GM18858 (cell line): ENCODE data around the gene SAMM50.
A peak's percentile ranks its signal among the peaks of the same experiment; 100 is the strongest.
"Not testable (repeated sequence)": the region's sequence is repeated elsewhere in the genome, so short reads cannot be mapped to it uniquely, and the experiment has no call there.

Experiments used
- ATAC-seq: cut with Tn5 transposase; IDR thresholded peaks from one replicate; pipeline ENCODE4 v1.9.1; 2021; ENCODE audit not compliant: unreplicated experiment

Gene SAMM50

DNA sequence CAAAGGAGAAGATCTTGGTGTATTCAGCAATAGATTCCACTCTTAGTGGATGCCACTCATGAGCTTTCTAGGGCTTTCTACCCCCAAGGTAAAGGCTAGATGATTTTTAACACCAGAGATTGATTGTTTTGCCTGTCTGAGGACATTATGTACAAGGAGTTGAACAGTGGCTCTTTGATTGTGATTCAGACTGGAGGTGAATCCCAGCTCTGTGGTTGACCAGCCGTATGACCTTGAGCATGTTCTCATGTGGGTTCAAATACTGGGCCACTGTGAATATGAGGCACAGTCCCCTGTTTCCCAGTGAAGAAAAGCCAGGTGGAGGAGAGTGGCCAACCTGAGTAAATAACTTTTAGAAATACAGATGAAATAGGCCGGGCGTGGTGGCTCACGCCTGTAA lies 44.9 kb downstream of the SAMM50 start:
- ATAC-seq = no peak

DNA sequence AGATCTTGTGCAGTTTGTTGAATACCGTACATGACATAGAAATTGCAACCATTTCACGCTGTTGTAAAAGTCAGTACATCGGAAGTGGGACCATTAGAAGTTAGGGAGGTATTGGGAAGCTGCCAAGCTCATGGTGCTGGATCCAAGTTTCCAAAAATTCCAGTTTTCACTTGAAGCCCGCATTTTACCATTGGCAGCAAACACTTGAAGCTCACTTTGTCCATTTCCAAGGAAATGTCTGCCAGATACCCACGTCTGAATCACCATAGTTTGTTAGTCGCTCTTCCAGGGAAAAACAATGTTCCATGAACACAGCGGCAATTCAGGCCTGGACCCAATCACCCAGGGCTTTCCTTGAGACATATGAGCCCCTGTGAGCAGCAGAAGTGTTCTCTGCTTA lies 46.3 kb downstream of the SAMM50 start:
- ATAC-seq = no peak

DNA sequence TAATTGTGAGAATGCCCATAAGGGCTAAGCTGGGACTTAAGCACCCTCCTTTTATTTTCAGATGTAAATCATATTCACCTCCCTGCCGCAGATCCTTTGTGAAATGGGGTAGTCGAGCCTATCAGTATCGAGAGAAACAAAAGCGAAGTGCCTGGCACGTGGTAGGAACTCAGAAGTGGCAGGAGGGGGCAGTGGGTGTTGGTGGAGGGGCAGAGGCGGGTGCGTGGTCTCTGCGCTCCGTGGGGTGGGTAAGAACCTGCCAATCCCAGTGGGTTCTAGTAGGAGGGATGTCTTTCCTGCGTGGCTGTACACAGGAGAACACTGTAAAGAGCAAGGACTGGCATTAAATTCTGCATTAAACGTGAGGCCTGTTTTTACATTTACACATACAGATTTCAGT lies 47.1 kb downstream of the SAMM50 start:
- ATAC-seq = no peak

DNA sequence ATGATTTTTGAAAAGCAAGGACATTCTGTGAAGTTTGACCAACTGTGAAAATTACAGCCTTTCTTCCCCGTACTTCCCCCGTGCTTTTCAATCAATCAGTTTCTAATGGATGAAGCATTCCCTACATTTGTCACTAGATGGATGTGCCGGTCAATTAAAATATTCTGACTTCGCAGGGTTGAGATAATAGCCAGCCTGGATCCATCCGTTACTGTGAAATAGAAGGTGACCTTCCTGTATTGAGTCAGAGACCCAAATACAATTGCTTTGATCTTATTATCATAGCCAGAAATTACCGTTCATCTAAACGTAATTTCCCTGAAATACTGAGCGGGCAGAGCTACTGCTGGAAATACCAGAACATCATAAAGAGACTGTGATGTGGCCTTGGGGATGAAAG lies 47.8 kb downstream of the SAMM50 start:
- no peak for ATAC-seq

DNA sequence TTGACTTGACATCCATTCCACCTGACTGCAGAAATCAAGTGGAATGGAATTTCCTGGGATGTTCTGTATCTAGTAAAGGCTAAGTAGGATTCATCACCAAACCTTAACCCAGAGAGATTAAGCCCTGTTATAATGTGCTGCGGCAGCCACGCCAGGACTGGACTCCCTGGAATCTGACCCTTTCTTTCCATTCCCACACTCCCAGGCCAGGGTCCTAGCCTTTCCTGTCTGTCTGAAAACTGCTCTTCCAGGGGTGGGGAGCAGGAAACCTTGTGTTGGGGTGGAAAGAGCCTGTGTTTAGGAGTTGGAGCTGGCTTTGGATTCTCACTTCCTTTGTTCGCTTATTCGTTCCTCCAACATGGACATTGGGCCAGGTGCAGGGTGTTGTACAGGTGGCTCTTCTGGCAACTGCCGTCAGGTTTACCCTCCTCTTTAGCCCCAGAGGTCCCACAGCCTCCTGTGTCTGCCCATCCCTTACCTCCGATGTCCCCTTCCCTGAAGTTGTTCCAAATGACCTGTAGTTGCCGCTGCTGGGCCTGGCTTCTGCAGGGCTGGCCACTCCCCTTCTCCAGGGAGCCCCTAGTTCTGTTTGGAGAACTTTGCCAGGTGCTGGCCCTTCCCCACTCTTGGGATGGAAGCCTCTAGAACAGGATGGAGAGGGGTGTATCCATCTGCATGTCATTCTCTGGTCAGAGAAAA lies 48.3 kb downstream of the SAMM50 start:
- no peak for ATAC-seq

DNA sequence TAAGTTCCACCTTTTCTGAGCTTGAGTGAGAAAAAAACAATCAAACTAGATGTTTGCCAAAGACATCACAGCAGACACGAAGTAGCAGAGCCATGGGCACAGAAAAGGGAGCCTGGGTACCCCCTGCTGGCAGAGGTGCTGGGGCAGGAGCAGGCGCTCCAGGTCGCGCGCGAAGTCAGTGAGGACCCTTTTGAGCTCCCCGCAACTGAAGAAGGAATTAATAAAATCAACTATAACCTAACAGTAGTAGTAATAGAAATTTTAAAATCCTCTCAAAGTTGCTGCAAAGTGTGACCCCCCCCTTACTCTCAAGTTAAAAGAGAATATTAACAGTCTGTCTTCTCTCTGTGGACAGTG lies 48.8 kb downstream of the SAMM50 start:
- ATAC-seq = no peak

DNA sequence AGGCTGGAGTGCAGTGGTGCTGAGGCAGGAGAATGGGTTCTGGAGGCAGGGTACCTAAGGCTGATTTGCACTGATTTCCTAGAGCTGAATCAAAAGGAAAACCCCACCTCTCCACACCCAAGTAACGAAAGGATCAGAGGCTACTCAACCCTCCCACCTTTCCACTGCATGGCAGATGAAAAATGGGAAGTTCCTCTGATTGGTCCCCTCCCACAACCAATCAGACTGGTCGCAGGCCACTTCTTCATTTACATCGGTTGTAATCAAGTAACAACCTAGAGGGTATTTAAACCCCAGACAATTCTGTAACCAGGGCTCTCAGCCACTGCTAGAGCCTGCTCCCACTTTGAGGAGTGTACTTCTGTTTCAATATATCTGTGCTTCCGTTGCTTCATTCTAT lies 50.3 kb downstream of the SAMM50 start:
- no peak for ATAC-seq

DNA sequence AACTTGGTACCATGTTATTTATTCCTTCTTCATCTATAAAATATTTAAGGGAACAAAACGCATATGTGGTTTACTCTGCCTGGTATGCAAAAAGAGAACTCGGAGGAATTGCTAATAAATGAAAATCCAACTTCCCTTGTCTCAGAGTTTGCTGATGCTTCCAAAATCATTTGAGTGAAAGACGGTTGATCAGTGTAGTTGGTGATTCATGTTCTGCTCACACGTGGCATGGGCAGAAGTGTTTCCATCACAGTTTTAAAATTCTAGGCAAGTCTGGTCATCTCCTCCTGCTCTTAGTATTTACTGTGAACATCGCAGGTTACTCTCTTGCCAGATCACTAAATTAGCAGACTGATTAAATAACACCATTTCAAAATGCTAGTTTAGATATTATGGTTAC lies 56.9 kb downstream of the SAMM50 start:
- ATAC-seq = no peak

DNA sequence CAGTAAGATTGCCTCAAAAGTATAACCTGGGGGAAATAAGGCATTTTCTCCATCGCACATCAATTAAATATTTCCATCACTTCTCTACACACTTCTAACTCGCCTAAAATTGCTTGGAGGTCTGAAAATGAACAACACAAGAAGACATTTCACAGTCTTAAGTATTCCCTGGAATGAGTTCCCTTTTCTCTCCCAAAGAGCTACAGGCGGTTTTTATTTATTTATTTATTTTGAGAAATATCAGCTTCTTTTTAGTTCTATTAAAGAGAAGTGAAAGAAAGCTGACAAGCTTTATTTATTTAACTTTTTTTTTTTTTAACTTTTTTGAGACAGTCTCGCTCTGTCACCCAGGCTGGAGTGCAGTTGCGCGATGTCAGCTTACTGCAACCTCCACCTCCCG lies 57.3 kb downstream of the SAMM50 start:
- no peak for ATAC-seq

DNA sequence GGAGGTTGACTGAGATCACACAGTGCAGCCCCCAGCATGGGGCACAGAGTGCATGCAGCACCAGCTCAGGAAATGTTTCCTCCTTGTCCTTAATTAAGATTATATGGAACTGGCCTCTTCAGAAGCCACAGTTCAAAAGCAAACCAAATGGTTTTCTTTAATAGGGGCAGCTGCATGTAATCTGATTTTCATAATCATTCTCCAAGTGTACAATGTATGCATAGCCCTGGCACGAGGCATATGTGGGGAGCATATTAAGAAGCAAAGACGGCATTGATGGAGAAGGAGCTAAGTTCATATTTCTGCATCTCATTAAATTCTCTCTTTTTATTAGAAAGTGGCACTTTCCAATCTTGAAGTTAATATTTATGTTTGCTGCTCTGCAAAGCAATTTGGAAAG lies 59.0 kb downstream of the SAMM50 start:
- ATAC-seq = no peak

DNA sequence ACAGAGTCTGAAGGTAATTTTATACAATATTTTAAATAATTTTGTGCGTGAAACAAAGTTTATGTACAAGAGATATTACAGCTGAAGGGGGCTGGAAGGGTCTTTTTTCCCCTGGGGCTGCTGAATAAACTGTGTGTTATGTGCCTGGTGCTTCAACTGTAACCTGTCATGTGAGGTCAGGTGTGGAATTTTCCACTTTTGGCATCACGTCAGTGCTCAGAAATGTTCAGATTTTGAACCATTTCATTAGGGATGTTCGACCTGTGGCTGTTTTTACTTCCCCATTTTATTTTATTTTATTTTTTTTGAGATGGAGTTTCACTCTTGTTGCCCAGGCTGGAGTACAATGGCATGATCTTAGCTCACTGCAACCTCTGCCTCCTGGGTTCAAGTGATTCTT lies 61.3 kb downstream of the SAMM50 start:
- not testable (repeated sequence) for ATAC-seq

DNA sequence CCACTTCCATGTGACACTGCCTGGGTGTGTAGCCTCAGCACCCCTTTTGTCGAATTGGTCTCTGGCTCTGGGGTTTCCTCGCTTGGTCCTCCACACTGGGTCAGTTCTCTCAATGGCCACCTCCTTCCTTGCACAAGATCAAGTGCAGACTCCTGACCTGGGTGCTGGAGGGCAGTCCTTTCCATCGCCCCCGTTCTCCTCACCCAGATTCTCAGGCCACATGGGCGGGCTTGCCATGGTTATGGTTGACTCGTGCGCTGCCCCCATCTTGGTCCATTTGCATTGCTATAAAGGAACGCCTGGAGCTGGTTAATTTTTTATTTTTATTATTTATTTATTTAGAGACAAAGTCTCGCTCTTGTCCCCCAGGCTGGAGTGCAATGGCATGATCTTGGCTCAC lies 63.4 kb downstream of the SAMM50 start:
- ATAC-seq = no peak

DNA sequence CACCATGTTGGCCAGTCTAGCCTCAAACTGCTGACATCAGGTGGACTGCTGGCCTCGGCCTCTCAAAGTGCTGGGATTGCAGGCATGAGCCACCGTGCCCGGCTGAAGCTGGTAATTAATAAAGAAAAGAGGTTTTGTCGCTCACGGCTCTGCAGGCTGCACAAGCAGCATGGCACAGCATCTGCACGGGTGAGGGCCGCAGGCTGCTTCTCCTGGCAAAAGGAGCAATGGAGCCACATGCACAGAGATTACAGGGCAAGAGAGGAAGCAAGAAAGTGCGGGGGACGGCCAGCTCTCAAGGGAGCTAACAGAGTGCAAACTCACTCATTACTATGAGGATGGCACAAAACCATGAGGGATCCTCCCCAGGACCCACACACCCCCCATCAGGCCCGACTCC lies 64.2 kb downstream of the SAMM50 start:
- no peak for ATAC-seq

DNA sequence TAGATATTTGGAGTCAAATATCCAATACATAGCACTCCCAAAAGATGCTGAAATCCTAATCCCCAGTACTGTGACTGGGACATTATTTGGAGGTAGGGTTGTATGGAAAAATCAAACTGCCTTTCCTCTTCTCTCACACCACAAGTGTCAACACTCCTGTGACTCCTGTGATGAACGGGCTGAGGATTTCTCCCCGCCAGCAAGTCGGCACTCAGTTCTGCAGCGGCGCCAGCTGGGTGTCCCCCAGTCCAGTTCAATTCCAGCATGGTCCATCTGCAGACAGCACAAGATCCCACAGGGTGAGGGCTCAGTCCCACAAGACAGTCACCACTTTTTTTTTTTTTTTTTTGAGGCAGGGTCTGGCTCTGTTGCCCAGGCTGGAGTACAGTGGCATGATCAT lies 64.6 kb downstream of the SAMM50 start:
- ATAC-seq = no peak

DNA sequence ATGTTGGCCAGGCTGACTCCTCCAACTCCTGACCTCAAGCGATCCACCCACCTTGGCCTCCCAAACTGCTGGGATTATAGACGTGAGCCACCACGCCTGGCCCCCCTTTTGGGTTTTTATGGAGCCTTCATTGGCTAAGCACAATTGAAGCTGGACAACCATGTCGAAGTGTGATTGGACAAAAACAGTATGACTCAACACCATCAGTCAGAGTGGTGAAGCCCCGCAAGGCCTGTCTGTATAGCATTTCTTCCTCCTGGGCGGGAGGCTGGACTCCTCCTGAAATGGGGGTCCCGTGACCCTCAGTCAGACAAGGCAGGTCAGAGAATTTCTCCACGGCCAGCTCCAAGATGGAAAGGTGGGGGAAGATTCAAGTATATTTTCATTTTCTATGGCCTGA lies 65.7 kb downstream of the SAMM50 start:
- ATAC-seq = no peak

DNA sequence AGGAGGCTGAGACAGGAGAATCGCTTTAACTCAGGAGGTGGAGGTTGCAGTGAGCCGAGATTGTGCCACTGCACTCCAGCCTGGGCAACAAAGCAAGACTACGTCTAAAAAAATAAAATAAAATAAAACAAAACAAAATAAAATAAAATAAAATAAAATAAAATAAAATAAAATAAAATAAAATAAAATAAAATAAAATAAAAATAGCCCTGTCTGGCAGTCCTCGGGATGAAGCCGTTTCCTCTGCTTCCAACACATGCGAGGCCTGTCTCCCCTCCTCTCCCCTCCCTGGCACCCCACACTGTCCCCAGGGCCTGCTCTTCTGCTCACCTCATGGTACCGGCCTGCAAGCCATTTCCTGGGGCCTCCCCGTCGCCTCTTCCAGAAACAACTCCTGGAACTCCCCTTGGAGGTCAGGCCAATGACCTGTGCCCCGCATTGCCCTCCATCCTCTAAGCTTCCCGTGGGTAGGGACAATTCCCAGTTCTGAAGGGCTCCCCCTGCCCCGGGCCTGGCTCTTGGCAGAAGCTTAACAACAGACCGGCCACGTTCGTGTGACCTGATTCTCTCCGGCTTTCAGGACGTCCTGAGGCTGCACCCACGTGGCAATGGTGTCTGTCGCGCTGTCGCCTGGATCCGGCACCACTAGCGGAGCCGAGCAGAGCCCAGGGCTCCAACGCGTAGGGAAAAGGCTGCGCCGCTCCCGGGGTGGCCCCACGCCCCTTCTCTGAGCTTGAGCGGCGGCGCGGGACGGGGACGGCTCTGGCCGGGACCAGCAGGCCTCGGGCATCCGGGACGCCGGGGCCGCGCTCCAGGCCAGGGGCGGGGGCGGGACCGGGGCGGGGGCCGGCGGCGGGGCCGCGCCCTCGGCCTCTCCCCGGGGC lies 68.4 kb downstream of the SAMM50 start:
- no peak for ATAC-seq

DNA sequence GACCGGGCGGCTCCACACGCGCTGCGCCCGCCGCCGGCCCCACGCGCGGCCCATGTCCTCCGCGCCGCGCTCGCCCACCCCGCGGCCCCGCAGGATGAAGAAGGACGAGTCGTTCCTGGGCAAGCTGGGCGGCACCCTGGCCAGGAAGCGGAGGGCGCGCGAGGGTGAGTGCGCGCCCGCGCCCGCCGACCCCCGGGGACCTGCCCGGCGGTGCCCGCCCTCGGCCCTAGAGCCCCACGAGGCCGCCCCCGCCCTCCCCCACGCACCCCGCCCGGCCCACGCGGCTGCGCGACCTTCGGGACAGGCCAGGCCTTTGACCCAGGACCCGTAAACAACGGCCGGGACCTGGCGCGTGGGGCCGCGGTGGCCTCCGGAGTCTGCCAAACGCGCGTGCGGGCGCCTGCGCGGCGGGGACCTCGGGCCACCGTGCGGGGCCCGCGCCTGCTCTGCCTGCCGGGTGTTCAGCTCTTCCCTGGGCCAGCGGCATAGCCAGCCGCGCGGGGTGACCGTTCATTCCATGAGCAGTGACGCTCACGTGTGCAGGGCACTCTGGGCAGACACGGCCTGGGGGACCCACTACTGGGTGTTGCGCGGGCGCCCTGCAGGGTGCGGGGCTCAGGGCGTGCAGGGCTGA lies 69.2 kb downstream of the SAMM50 start, which contains the start of gene PARVB:
TSS of gene PARVB (plus strand) at position 15 of the 634 bp plus-strand sequence. CDS start at position 53, 38 bp downstream.
- no peak for ATAC-seq

DNA sequence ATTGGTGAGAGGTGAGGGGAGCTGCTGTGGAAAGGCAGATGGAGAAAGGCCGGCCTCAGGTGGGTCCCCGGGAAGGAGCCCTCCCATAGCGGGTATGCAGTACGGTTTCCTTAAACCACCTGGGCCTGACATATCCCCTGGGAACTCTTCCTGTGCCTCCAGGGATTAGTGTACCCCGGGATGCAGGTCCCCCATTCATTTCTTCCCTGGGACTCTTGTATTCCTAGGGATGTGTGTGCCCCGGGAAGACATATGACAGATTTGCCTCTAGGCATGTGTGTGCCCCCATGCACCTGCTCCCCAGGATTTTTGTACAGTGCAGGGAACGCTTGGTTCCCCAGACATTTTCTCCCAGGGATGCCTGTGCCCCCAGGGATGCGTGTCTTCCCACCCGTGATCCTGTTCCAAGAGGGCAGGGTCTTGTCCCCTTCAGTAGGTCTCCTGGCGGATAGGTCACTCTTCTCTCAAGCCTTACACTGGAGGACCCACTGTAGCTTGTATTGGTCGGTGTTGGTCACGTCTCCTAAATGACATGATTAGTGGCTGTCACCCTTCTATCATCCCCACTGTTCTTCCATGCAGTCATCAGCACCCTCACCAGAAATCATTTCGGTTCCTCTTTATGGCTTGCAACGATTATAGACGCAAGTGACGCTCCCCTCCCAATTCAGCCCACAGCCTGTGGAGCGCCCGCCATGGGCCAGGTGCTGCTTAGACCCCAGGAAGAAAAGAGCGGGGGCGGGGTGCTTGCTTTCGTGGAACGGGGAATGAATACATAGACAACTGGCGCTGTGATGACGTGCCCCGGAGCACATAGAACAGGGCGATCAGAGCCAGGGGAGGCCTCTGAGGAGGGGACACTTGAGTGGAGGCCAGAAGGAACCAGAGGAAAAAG lies 70.2 kb downstream of the SAMM50 start:
- peak; percentile 68 for ATAC-seq

DNA sequence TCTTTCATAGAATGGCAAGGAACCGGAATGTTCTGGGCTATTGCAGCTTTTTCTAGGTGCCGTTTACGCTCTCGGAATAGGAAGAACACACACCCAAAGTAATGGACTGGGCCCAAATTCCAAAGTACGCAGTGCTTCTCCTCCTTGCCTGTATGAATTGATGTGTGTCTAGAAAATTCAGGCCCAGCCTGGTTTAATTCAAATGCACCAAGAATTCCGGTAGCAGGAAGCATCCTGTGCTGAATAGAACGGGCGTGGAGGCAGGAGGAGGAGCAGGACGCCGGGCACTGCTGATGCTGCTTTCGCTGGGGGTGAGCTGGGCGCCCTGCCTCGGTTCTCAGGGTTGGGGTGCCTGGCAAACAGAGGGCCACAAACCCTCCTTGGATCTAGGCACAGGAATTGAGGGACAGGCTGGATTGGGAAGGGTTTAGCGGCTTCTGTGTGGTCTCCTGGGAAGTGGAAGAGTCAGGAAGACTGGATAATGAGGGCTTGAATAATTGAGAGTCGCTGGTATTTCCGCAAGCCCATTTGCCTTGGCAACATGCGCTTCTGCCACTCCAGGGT lies 70.9 kb downstream of the SAMM50 start:
- ATAC-seq = no peak

DNA sequence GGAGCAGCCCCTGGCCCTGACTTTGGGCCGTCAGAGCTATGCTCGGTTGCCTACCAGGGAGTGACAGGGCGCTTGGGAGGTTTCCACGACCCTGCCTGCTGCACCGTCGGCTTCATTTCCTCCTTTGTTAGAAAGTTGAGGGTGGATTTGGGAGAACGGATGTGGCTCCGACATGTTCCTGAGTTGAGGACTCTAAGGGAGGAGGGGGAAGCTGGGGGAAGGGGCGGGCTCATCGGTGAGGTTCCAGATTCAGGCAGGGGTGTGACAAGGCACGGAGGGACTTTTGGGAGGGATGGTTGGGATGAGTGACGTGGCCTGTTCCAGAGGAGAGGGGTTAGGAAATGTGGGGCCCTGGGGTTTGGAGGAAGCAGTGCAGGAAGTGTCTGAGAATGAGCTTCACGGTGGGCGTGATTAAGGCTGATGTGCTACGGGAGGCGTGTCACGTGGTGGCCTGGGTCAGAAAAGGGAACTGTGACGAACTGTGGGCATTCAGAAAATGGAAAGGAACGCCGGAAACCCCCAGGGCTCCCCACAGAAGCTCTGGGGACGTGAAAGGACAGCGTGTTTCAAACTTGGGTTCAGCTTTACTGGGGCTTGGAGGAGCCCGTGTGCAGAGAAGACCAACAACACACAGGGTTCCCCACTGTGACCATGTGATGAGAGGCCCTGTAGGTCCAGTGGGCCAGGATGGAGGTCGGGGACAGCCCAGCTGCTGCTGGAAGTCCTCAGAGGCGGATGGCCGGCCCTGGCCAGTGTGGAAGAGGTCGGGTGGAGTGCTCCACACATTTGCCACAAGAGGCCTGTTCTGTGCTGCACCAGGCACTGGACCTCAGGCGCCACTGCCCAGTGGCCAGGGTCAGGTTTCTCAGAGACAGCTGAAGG lies 71.6 kb downstream of the SAMM50 start:
- ATAC-seq = peak; percentile 30
